Measurements from ENCODE around the gene PPP4R4.

GRCh38 chr14:94213741-94214140 is 39.6 kb downstream of the PPP4R4 start:
- TF ChIP-seq EP300 (IDR thresholded peaks at IDR 0.05) (no peak), POLR2A (IDR thresholded peaks at IDR 0.05) (no peak)
